ENCODE measurements around the gene GCK.

- TF ChIP-seq CTCF (IDR thresholded peaks at IDR 0.05) (no peak), POLR2AphosphoS5 (IDR thresholded peaks at IDR 0.05) (no peak)
Observed at GRCh38 chr7:44201813-44202212, 12.6 kb upstream of the GCK start.

All from breast epithelium (tissue), 3 donors.